Coronary artery (tissue), 2 donors: Measurements from ENCODE around the gene LGR6.

ENCODE experiments used
- DNase-seq: peaks from one replicate; pipeline ENCODE4 v3.0.0-alpha.2; 2017; ENCODE audit warnings: low spot score
- H3K27ac ChIP-seq, 2 donors: fragments of 200-600 bp; sonication (generic); one replicate each; pipeline ENCODE4 v1.5.1; 2016 to 2019
- H3K4me3 ChIP-seq: fragments of 200-600 bp; sonication (generic); 2 replicates; pipeline ENCODE4 v1.5.1; 2016; ENCODE audit warnings: mild to moderate bottlenecking, moderate library complexity
- TF ChIP-seq, protein P1 (sequence below): fragments of 200-600 bp; sonication (generic); IDR thresholded peaks from one replicate; pipeline ENCODE4 v1.5.1; 2019; ENCODE audit warnings: antibody characterized with exemption

LGR6 gene

DNA sequence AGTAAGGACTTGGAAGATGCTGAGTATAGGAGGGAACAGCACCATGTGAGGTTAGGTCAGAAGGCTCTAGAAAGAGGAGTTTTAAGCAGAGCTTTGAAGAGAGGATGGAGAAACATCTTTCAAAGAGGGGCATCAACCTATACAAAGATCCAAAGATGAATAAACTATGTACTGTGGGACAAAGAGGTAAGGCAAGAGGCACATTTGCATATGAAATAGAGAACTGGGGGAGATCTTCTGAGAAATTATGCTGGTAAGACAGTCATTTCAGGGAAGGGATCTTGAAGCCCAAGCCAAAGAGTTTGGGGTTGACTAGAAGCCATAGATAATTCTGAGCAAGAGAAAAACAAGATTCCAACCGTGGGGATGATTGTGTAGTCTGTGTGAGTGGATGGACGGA lies 70.0 kb downstream of the LGR6 start:
- DNase-seq: no peak
- Histone ChIP-seq H3K4me3 (no peak overlapping the region), H3K27ac (no peak overlapping the region)
- TF ChIP-seq, protein P1, sequence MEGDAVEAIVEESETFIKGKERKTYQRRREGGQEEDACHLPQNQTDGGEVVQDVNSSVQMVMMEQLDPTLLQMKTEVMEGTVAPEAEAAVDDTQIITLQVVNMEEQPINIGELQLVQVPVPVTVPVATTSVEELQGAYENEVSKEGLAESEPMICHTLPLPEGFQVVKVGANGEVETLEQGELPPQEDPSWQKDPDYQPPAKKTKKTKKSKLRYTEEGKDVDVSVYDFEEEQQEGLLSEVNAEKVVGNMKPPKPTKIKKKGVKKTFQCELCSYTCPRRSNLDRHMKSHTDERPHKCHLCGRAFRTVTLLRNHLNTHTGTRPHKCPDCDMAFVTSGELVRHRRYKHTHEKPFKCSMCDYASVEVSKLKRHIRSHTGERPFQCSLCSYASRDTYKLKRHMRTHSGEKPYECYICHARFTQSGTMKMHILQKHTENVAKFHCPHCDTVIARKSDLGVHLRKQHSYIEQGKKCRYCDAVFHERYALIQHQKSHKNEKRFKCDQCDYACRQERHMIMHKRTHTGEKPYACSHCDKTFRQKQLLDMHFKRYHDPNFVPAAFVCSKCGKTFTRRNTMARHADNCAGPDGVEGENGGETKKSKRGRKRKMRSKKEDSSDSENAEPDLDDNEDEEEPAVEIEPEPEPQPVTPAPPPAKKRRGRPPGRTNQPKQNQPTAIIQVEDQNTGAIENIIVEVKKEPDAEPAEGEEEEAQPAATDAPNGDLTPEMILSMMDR: no peak

DNA sequence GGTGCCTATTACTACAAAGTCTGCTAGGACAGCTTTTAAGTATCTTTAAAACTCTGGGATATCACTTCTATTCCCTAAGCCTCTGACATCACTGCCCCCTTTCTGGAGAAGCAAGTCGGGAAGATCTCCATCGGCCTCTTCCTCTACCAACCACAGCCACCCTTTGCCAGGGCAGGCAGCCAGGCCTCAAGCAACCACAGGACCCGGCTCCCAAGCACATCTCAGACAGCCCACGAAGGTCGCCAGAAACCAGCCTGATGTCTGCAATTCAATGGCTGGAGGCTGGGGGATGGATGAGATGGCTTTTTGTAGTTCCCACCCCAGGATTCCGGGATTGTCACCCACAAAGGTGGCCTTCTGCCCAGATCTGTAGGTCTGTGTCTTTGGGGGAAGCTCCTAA lies 70.7 kb downstream of the LGR6 start:
- TF ChIP-seq, protein P1: no peak
- no peak for DNase-seq
- Histone ChIP-seq H3K4me3 (no peak overlapping the region), H3K27ac (peak overlapping the region in 1 of 2 donors; percentile 5)

DNA sequence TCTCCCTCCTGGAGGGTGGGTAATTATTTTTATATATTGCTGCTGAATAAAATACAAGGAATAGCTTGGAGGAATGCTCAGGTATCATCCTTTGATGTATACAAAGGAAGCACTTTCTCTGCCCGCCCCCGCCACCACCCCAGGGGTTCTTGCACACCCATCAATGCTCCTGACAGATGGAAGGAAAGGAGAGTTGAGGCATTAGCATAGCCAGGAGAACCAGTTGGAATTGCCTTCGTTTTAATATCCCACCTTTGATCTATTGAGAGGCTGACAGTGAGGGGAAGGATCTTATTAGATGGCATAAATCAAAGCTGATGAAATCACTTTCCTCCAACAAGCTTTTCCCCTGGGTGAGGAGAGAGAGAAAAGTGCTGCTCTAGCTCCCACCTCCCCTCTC lies 71.1 kb downstream of the LGR6 start:
- H3K4me3 ChIP-seq: no peak overlapping the region
- no peak for DNase-seq

DNA sequence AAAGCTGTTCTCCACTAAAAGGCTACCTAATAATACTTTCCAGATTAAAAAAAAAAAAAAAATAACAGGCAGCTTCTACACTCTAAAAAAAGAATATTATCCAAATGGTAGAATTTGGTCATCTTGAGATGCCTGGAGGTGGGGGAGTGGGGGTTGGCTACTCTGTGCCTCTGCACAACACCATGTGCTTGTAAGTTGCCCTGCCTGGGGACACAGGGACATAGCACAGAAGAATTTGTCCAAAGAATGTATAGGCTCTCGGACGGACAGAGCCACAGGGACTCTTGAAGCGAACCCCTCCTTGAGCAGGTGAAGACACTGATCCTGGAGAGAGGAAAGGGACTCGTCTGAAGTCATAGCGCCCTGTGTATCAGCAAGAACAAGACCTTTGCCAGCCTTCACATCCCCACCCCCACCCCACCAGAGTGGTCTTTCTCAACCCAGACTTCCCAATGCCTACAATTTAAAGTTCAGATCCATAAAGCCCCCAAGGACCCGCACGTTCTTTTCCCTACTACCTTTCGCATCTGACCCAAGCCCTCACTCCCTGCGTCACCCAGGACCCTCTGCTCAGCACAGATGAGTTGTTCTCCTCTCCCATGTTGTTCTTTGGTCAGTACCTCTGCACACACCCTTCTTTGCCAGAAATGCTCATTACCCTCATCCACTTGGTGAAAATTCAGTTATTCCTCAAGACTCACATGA lies 72.6 kb downstream of the LGR6 start:
- no peak for DNase-seq
- TF ChIP-seq, protein P1: no peak
- no peak overlapping the region for H3K27ac ChIP-seq
- H3K4me3 ChIP-seq: no peak overlapping the region

More for the DNA sequence above, 71.1 kb downstream of the LGR6 start:
- TF ChIP-seq, protein P1: no peak
- H3K27ac ChIP-seq: peak overlapping the region in 1 of 2 donors; percentile 49

DNA sequence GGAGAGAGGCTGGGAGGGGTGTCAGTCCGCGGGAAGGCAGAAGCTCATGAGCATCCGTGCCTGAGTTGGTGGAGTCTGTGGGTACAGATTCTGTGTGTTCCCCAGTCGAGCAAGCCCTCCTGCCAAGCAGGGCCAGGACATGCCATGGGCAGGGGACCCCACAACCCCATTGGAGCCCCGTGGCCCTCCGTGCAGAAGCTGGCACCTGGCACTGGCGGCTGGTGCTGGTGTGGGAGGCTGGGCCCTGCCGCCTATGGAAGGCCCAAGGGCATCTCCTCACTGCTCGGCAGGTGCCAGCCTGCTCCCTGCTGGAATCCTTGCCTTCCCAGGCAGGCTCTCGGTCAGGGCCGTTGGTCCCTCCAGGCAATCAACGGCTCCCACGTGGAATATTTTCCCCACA lies 74.4 kb downstream of the LGR6 start:
- no peak overlapping the region for H3K4me3 ChIP-seq
- no peak for DNase-seq
- TF ChIP-seq, protein P1: no peak
- no peak overlapping the region for H3K27ac ChIP-seq

DNA sequence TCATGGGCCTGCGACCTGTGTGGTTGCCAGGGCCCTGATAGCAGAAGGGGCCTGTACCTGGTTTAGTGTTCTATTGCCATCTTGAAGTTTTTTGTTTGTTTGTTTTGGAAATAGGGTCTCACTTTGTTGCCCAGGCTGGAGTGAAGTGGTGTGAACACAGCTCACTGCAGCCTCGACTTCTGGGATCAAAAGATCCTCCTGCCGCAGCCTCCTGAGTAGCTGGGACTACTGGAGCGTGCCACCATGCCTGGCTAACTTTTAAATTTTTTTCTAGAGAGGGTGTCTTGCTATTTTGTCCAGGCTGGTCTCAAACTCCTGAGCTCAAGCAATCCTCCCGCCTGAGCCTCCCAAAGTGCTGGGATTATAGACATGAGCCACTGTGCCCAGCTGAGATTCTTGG lies 75.2 kb downstream of the LGR6 start:
- no peak overlapping the region for H3K4me3 ChIP-seq
- H3K27ac ChIP-seq: no peak overlapping the region
- no peak for DNase-seq
- TF ChIP-seq, protein P1: no peak

DNA sequence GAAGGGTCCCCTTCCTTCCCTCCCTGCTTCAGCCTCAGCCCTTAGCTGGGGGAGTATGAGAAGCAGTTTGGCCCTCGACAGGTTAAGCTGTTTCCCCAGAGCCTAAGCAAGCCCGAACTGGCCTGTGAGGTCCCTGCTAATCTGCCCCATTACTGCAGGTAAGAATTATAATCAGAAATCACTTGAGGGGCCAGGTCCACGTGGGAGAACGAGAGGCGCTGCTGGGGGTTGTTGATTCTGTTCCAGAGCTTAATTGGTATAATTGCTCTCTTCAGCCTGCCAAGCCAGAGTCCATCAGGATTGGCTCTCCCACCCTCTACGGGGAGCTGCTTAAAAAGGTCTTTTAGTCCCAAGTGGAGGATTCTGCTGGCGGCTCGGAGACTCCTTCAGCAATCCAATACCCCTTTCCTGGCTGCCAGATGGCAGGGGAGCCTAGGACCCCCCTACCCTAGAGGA lies 77.3 kb downstream of the LGR6 start:
- DNase-seq: no peak

More for the DNA sequence above, 77.3 kb downstream of the LGR6 start:
- TF ChIP-seq, protein P1: no peak
- Histone ChIP-seq H3K27ac (no peak overlapping the region), H3K4me3 (no peak overlapping the region)
